ENCODE data around the gene PRMT3.
A peak's percentile ranks its signal among the peaks of the same experiment; 100 is the strongest.
"Not testable (repeated sequence)": the region's sequence is repeated elsewhere in the genome, so short reads cannot be mapped to it uniquely, and the experiment has no call there.

The PRMT3 gene

DNA sequence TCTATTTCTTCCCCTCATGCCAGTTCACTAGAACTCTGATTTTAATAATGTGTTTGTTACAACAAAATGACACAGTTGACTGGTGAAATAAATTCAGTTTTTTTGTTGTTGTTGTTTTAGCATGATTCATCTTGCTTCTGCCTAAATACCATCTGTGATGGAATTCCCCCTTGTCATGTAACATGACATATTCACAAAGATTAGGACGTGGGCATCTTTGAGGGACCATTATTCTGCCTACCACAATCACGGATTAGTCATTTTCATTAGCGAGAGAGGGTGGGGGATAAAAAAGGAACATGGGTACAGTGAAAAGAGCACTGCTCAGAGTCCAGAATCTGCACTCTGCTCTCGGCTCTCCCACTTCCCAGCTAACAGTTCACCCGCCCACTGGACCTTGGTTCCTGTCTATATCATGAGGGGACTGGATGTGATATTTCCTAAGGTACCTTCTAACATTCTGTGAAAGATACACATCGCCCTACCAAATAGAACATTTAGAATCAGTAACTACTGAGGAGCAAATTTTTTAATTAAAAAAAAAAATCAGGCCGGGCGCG lies 12.7 kb upstream of the PRMT3 start:
- DNase-seq = no peak

DNA sequence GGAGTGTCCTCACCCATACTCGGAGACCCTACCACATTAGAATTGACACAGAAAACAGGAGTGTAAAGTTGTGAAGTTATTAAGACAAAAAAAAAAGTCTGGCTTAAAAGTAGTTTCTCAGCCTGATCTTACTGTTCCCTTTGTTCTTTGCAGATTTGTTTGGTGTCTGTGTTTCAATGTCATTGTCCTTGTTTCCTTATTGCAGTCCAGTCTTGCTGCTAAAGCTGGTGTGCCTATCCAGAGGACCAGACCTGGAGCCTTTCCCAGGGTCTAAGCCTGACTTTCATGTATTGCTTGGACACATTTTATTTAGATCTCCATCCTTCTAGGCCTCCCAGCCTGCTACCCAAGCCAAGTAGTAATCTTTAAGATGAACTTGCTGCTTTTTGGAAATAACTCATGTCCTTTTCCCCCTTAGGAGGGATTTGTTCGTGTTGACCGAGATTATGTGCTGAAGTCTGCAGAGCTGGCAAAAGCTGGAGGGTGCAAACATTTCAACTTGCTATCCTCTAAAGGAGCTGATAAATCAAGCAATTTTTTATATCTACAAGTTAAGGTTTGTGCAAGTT lies 11.3 kb upstream of the PRMT3 start:
- no peak for DNase-seq

DNA sequence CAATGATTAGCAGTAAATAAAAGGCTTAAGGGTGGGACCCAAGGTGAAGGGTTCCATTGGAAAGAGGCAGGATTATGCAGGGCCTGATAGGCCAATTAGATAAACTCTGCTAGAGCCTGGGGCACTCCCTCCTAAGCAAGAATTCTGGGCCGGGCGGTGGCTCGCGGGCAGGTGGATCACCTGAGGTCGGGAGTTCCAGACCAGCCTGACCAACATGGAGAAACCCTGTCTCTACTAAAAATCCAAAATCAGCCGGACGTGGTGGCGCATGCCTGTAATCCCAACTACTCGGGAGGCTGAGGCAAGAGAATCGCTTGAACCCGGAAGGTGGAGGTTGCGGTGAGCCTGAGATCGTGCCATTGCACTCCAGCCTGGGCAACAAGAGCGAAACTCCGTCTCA lies 1.5 kb upstream of the PRMT3 start:
- not testable (repeated sequence) for DNase-seq

DNA sequence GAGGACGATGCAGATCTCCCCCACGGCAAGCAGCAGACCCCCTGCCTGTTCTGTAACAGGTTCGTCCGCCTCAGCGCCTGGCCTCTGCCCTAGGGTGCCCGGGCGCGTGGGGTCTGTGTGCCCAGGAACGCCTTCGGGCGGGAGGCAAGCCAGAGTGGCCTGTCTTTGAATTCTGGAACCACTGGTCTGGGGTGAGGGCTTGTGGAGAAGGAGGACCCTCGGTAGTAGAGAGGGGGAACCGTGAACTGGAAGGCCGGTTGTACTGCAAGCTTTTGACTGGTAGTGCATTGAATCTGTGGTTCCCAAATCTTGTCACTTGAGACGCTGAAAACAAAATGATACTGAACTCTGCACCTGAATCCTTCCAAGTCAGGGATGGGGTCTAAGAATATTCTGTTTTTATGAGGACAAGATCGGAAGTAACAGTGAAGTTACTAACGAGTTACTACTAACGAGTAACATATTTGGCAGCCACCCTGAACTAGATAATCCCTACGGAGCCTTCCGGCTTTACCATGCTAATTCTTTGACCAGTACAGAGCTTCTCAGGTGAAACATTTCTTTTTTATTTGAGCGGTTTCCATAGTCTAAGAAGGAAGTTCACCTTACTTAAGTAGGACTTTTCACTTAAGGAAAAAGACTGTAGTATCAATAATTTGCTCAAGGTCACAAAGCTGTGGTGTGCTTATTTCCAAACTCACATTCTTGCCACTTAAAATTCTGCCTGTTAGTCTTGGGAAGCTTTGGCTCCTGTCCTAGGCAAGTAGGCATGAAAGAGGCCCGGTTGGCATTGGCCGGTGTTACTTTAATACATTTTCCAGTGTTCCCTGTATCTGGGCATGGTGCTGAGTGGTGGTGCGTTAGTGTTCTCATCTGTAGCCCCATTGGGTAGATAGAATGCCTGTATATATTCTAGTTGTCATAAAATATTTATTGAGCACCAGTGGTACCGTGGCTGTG lies 860 bp downstream of the PRMT3 start:
- DNase-seq = peak; percentile 5

DNA sequence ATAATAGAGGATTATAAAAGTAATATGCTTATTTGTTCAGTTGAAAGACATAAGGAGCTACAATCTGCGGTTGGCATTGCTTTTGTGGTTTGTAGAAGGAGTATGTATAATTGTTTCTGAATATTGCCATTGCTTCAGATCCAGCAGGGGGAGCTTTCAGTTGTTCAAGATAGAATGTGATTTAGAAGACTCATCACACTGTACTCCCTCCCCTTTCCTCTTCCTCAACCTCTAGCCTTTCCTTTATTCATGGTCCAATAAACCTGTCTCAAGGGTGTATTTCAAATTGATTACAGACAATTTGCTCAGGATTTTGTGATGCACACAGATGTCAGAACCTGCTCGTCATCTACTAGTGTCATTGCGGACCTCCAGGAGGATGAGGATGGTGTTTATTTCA lies 9.8 kb downstream of the PRMT3 start:
- DNase-seq = peak; percentile 60

DNA sequence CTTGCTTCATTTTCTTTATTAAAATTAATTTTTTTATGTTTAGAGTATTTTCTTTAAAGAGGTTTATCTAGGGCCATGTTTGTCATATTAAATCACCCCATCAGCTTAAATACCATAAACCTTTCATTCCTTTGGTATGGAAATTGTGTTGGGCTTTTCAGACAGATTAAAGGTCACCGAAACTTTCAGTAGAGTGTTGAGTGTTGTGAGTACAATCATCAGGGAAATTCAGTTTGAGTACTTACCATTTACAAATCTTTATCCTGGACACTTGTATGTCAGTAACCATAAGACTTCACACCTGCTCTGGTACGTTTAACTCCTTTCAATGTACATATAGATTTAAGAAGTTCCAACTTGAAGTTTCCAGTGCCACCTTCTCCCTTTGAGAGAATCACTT lies 12.0 kb downstream of the PRMT3 start:
- no peak for DNase-seq

DNA sequence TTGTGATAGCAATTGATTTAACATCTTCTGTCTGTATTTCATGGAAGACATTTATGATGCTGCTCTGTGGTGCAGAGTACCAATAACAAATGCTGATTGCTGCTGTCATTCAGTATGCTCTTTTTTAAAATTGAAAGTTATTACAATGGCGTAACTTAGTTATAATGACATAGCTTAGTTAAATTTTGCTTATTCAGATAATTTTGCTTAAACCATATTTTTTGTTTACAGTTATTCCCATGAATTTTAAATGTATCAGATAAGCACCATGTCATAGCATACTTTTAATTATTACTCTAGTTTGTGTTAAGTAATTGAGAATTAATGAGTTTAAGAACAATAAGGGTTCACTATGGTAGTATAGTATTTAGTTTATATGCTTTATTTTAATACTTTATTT lies 15.5 kb downstream of the PRMT3 start:
- DNase-seq = no peak

DNA sequence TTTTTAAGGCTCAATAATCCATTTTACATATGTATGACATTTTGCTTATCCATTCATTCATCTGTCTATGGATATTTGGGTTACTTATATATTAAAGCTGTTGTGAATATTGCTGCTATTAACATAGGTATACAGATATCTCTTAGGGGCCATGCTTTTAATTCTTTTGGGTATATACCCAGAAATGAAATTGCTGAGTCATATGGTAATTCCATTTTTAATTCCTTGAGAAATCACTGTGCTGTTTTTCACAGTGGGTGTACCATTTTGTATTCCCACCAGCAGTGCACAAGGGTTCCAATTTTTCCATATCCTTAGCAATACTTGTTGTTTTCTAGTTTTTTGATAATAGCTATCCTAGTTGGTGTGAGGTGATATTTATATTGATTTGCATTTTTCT lies 19.0 kb downstream of the PRMT3 start:
- DNase-seq = no peak

DNA sequence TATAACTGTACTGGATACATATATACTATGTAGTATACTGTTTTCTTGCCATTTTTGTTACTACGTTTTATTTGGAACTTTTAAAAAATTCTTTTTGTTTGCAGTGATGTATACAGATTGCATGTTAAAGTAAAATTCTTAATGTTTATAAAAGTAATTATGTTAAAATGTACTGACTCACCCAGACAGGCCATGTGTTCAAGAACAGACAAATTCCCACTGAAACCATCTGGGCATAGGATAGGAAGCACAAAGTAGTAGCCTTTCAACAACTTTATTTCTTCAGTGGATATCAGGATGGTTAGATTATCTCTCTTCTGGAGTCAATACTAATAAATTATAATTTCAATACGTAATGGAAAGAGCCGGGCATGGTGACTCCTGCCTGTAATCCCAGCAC lies 19.8 kb downstream of the PRMT3 start:
- DNase-seq = no peak

DNA sequence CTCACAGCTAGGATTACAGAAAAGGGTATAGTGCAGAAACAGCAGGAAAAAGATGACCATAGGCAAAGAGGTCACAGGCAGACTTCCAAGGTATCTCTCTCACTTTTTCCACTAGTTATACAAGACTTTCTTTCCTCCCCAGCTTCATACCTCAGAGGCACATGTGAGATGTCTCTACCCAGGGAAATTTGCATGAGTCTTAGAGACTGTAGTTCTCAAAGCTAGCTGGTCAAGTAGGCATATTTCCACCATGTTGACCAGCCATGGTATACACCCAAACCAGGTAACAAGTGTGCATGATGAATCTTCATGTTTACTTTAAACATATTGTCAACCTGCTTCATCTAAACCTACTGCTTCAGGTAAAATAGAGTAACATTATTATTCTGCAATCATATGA lies 27.9 kb downstream of the PRMT3 start:
- no peak for DNase-seq

DNA sequence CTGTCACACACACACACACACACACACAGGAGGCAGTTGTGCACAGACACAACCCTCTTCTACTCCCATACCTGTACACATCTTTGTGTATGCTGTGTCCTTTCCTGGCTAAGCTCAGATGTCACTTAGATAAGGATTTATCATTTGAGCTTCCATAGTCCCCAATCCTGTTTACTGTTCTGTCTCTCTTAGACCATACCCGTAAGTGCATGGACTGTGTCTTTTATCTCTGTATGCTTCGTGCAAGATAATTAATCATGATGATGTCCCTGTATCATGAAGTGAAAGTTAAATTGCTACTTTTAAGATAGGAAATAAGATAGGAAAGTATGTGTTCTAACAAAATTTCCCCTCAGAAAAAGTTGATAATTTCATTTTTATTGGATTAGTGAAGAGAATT lies 30.3 kb downstream of the PRMT3 start:
- DNase-seq = no peak

DNA sequence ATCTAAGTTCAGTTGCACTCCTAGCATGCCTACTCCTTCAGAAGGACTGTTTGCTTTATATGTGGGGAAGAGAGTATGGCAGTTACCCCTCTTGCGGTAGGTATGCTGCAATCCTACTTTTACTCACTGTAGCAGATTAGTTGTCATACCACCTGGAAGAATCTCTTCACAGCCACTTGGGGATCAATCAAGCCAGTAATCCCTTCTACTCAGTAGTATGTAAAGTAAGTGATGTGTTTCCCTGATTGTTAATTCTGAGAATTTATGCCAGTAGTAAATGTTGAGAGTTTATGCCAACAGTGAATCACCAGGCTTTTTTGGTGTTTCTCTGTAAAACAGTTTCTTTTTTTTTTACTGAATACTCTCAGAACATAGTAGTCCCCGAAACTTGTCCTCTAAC lies 34.4 kb downstream of the PRMT3 start:
- no peak for DNase-seq

DNA sequence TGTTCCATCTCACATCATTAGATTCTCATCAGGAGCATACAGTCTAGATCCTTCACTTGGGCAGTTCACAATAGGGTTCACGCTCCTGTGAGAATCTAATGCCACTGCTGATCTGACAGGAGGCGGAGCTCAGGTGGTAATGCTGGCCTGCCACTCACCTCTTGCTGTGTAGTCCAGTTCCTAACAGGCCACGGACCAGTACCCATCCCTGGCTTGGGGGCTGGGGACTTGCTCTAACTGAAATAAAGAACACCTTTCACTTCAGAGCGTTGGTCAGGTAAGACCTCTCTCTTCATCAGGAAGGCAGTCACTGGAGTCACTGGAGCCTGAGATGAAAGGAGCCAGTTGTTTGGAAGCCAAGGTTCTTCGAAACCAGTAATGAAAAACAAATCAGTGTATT lies 41.7 kb downstream of the PRMT3 start:
- no peak for DNase-seq

DNA sequence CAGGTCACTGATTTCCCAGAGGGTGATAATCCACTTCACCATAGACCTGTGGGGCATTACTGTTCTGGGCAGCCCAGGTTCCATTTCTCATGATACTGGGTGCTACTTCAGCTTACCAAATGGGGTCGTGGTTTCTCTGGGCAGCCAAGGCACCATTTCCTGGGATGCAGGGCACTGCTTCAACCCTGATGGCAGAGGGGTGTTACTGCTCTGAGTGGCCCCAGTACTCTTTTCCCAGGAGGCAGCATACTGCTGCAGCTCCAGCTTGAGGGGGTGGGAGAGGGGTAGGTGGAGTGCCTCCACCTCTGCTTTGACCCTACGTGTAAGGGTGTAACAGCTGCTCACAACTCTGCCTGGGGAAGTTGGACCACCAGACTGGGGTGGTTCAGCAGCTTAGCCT lies 51.1 kb downstream of the PRMT3 start:
- DNase-seq = no peak

DNA sequence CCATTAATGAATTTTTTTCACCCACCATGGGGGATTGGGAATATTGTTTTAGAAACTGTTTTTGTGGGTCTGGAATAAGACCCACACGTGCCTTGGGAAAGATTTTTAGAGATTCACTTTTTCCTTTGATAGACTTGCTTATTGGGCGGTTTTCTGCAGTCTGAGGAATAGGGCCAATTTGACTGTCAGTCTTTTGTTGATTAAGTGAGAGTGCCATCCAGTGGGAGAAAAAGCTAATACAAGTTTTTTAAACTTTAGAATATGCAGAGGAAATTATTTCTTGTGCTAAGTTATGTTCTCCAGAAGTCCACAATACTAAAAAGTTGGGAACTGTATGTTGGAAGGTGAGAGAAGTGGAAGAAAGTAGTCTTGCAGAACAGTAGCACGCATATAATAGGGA lies 56.1 kb downstream of the PRMT3 start:
- DNase-seq = peak; percentile 17

DNA sequence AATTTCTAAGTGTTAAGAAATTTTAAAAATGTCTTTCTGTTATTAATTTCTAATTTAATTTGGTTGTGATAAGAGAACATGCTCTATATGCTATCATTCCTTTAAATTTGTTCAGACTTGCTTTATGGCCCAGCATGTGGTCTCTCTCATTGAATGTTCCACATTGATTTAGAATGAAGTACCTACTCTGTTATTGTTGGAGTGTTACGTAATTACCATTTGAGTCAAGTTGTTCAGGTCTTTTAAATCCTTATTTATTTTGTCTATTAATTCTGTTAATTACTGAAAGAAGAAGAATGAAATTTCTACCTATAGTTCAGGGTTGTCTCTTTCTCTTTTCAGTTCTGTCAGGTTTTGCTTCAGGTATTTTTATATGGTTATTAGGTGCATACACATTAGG lies 57.0 kb downstream of the PRMT3 start:
- DNase-seq = no peak

DNA sequence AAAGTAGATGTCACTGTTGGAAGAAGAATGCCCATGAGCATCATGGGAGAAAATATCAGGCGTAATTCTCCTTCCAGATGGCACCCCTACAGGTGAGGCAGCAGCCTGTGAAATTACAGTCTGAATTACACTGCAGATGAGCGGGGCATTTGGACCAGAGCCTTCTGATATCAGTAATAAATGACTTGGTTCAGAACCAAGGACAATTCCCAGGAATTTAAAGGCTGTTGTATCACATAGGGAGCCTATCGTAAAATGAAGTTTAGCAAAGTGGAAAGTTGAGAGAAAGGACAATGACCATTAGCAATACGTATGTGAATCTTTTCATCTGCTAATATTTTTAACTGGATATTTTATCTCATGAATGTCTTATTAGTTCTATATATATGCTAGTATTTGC lies 61.3 kb downstream of the PRMT3 start:
- no peak for DNase-seq

DNA sequence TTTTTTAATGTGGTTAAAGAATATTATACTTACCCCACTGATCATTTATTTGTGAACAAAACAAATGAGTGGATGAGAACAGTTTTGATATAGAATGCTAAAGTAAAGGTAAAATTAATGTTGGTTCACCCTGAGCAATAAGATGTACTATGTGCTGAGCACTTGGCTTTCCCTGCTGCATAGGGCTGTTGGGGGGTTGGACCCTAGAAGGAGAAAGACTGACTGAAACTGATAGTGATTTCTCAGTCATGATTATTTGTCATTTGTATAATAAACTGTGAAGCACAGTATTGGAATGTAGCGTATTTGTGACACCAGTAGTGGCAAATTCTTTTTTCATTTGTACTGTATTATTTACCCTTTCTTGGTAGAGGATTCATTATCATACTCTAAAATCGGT lies 63.3 kb downstream of the PRMT3 start:
- DNase-seq = no peak

DNA sequence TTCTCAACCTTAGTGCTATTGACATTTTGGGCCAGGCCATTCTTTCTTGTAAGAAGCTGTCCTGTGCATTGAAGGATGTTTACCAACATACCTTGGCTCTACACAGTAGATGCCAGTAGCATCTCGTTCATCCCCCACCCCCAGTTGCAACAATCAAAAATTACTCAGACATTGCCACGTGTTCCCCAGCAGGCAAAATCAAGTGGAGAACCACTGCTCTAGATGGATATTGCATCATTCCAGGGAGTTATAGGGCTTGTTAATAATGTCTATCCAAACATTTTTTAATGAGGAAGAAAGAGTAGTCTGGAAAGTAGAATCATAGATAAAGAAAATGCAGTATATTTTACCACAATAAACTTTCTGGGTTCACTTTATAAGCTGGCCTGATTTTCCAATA lies 64.1 kb downstream of the PRMT3 start:
- no peak for DNase-seq

DNA sequence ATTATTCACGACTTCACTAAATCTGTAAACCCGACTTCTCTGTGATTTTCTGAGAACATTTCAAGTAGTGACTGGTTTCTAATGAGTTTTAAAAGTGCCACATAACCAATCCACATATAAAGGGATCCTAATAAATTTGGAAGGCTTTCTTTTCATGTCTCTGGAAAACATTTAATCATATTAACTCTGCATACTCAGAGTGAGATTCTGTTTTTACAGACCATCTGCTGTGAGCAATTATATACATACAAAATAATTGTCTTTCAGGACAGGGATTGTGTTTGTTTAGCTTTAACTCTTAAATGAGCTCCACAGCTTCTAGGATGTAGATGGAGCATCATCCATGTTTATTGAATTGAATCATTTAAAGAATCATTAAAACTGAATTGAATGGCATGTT lies 65.1 kb downstream of the PRMT3 start:
- peak; percentile 50 for DNase-seq

DNA sequence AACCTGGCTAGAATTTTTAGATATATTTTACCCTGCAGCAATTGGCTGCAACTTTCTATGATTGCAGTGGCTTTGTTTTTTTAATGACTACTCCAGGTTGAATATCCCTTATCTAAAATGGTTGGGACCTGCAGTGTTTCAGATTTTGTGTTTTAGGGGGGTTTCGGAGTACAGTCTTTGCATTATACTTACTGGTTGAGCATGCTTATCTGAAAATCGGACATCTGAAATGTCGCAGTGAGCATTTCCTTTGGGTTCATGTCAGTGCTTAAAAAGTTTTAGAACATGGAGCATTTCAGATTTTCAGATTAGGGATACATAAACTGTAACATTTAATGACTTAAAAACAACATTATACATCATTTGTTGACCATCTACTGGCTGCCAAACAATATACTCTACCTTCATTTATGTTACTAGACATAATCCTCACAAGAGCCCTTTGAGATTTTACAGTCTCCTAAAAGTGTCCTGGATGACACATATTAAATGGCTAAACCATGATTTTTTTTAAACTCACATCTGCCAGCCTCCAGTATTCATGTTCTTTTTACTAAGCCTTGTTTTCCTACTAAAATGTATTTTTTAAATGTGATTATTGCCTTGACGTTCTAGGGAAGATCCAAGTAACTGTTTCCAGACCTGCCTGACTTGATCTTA lies 66.3 kb downstream of the PRMT3 start:
- DNase-seq = no peak

DNA sequence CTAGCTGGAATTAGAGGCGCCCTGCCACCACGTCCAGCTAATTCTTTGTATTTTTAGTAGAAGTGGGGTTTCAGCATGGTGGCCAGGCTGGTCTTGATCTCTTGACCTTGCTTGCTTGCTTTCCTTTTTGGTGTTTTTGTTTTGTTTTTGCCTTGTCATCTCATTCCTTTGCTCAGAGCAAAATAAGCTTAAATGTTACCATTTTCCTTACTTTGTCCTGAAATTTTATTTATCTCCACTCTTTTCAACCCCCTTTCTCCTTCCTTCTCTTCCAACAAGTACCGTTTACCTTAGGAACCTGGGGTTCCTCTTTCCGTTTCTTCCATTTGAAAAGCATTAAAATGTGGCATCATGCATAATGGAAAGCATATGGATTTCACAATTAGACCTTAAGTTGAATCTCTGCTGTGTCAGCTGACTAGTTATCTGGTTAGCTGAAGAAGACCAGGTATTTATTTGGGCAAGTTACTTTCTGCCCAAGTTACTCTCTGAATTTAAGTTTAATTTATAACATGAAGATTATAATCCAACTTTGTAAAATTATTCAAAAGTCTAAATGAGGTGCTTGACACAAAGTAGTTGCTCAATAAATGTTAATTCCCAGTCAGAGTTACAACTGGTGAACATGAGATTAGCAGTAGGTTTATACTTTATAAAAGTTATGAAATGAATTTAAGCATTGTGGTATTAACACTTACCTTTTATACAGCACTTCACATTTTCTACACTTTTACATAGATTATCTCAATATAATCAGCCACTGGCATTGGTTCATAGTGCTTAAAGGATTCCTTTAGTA lies 69.7 kb downstream of the PRMT3 start:
- no peak for DNase-seq

All from NCI-H1694 treated with DMSO at 0.1 percent for 48 hours (cell line).